Mesendoderm (in vitro differentiated cells): ENCODE data around the gene UQCC2.

Source experiments
- DNase-seq: peaks from one replicate; pipeline ENCODE4 v3.0.0; 2013
- H2AK5ac ChIP-seq: 2 replicates; pipeline ENCODE4 v1.6.1; 2013; ENCODE audit warnings: low read length, inconsistent platforms
- H2BK120ac ChIP-seq: 2 replicates; pipeline ENCODE4 v1.6.1; 2013; ENCODE audit warnings: low read depth, mild to moderate bottlenecking, low read length, moderate library complexity, mixed read lengths
- H2BK15ac ChIP-seq: replicated peaks from 2 replicates; pipeline ENCODE4 v1.6.1; 2013; ENCODE audit warnings: low read depth, mild to moderate bottlenecking, moderate library complexity
- H2BK5ac ChIP-seq: 2 replicates; pipeline ENCODE4 v1.6.1; 2013; ENCODE audit warnings: low read length, inconsistent platforms
- H3K18ac ChIP-seq: 2 replicates; pipeline ENCODE4 v1.6.1; 2013; ENCODE audit warnings: mild to moderate bottlenecking, low read length, mixed read lengths
- H3K23ac ChIP-seq: one replicate; pipeline ENCODE4 v1.6.1; 2013; ENCODE audit warnings: low read length
- H3K27ac ChIP-seq: 2 replicates; pipeline ENCODE4 v1.5.1; 2013; ENCODE audit warnings: low read depth, mild to moderate bottlenecking, inconsistent platforms, low read length, moderate library complexity
- H3K27me3 ChIP-seq: 2 replicates; pipeline ENCODE4 v1.6.1; 2013; ENCODE audit warnings: low read length, control low read depth, mild to moderate bottlenecking, inconsistent platforms; ENCODE audit not compliant: insufficient read depth, poor library complexity
- H3K36me3 ChIP-seq: 2 replicates; pipeline ENCODE4 v1.6.1; 2013; ENCODE audit warnings: low read length, inconsistent platforms; ENCODE audit not compliant: control insufficient read depth, insufficient read depth
- H3K4ac ChIP-seq: one replicate; pipeline ENCODE4 v1.6.1; 2013; ENCODE audit warnings: low read depth, mild to moderate bottlenecking, low read length, moderate library complexity
- H3K4me1 ChIP-seq: 2 replicates; pipeline ENCODE4 v1.6.1; 2013; ENCODE audit warnings: low read depth, low read length, inconsistent platforms; ENCODE audit not compliant: control insufficient read depth
- H3K4me2 ChIP-seq: 2 replicates; pipeline ENCODE4 v1.6.1; 2013; ENCODE audit warnings: low read length
- H3K4me3 ChIP-seq: 2 replicates; pipeline ENCODE4 v1.5.1; 2013; ENCODE audit warnings: mild to moderate bottlenecking, low read length
- H3K56ac ChIP-seq: one replicate; pipeline ENCODE4 v1.6.1; 2013; ENCODE audit warnings: low read length
- H3K79me1 ChIP-seq: 2 replicates; pipeline ENCODE4 v1.6.1; 2013; ENCODE audit warnings: low read length, inconsistent platforms
- H3K79me2 ChIP-seq: 2 replicates; pipeline ENCODE4 v1.6.1; 2013; ENCODE audit warnings: mild to moderate bottlenecking, low read length; ENCODE audit not compliant: control insufficient read depth, insufficient read depth
- H3K9ac ChIP-seq: 2 replicates; pipeline ENCODE4 v1.6.1; 2013; ENCODE audit warnings: low read length, inconsistent platforms
- H4K5ac ChIP-seq: one replicate; pipeline ENCODE4 v1.6.1; 2013; ENCODE audit warnings: low read length
- H4K8ac ChIP-seq: one replicate; pipeline ENCODE4 v1.6.1; 2013; ENCODE audit warnings: low read depth, mild to moderate bottlenecking, control low read depth, low read length, moderate library complexity
- WGBS: extraction: QIAGEN DNeasy Blood & Tissue Kit; methylation state at CpG from one replicate; pipeline ENCODE4 v1.1.7; 2013; ENCODE audit warnings: low lambda C conversion rate, missing lambda C conversion rate; ENCODE audit not compliant: insufficient coverage; ENCODE audit errors: extremely low coverage; 5-methylcytosine and 5-hydroxymethylcytosine counted together

Gene UQCC2

GRCh38 chr6:33707771-33708170 is 3.7 kb downstream of the UQCC2 start:
- Histone ChIP-seq H3K4me1 (peaks cover 6% of the 10 kb centered on the region), H2BK15ac (no peak overlapping the region), H3K79me1 (peaks cover 13% of the 10 kb centered on the region), H3K4me2 (no peak overlapping the region), H3K9ac (no peak overlapping the region), H4K8ac (no peak overlapping the region), H2BK5ac (no peak overlapping the region), H3K23ac (no peak overlapping the region), H4K5ac (no peak overlapping the region), H3K18ac (no peak overlapping the region), H2AK5ac (no peak overlapping the region), H3K27me3 (no peaks in the 10 kb centered on the region), H3K27ac (no peak overlapping the region), H3K4me3 (no peak overlapping the region), H3K4ac (no peak overlapping the region), H3K56ac (no peak overlapping the region), H3K36me3 (peaks cover 3% of the 10 kb centered on the region), H3K79me2 (peaks cover 6% of the 10 kb centered on the region), H2BK120ac (no peak overlapping the region)
- DNase-seq: no peak
- no CpG with 5 or more reads among the region's 5 CpGs for WGBS

- H3K27ac ChIP-seq: no peak overlapping the region
- no peak overlapping the region for H2AK5ac ChIP-seq
- no peak overlapping the region for H3K56ac ChIP-seq
- no CpG with 5 or more reads among the region's 16 CpGs for WGBS
- H3K79me2 ChIP-seq: peaks cover 6% of the 10 kb centered on the region
- peaks cover 13% of the 10 kb centered on the region for H3K79me1 ChIP-seq
- no peak overlapping the region for H4K5ac ChIP-seq
- H2BK5ac ChIP-seq: no peak overlapping the region
- H3K4me2 ChIP-seq: no peak overlapping the region
- no peak for DNase-seq
- no peak overlapping the region for H2BK120ac ChIP-seq
- no peak overlapping the region for H3K4me3 ChIP-seq
- no peak overlapping the region for H3K9ac ChIP-seq
- H3K27me3 ChIP-seq: no peaks in the 10 kb centered on the region
- no peak overlapping the region for H3K4ac ChIP-seq
- H3K23ac ChIP-seq: no peak overlapping the region
- no peak overlapping the region for H3K18ac ChIP-seq
- H3K36me3 ChIP-seq: peaks cover 3% of the 10 kb centered on the region
- no peak overlapping the region for H2BK15ac ChIP-seq
- H4K8ac ChIP-seq: no peak overlapping the region
- H3K4me1 ChIP-seq: peaks cover 6% of the 10 kb centered on the region
These were observed 5.4 kb downstream of the UQCC2 start for GRCh38 chr6:33705955-33706725.

GRCh38 chr6:33705268-33705885 is 6.1 kb downstream of the UQCC2 start:
- no peak for DNase-seq
- Histone ChIP-seq H3K4me3 (no peak overlapping the region), H3K79me1 (peaks cover 7% of the 10 kb centered on the region), H4K8ac (no peak overlapping the region), H2BK15ac (no peak overlapping the region), H3K4me1 (peaks cover 2% of the 10 kb centered on the region), H3K79me2 (peaks cover 2% of the 10 kb centered on the region), H2AK5ac (no peak overlapping the region), H3K4ac (no peak overlapping the region), H3K27me3 (no peaks in the 10 kb centered on the region), H3K23ac (no peak overlapping the region), H2BK5ac (no peak overlapping the region), H3K9ac (no peak overlapping the region), H3K36me3 (peaks cover 3% of the 10 kb centered on the region), H3K56ac (no peak overlapping the region), H3K4me2 (no peak overlapping the region), H2BK120ac (no peak overlapping the region), H4K5ac (no peak overlapping the region), H3K18ac (no peak overlapping the region), H3K27ac (no peak overlapping the region)
- no CpG with 5 or more reads among the region's 9 CpGs for WGBS

- Histone ChIP-seq H2BK120ac (no peak overlapping the region), H2BK15ac (no peak overlapping the region), H3K9ac (no peak overlapping the region), H3K36me3 (peaks cover 2% of the 10 kb centered on the region), H3K4me2 (no peak overlapping the region), H3K4ac (no peak overlapping the region), H3K56ac (no peak overlapping the region), H3K27ac (no peak overlapping the region), H4K8ac (no peak overlapping the region), H4K5ac (no peak overlapping the region), H3K4me3 (no peak overlapping the region), H2BK5ac (no peak overlapping the region), H3K27me3 (no peaks in the 10 kb centered on the region), H3K23ac (no peak overlapping the region), H3K79me1 (no peaks in the 10 kb centered on the region), H3K79me2 (no peaks in the 10 kb centered on the region), H2AK5ac (no peak overlapping the region), H3K18ac (no peak overlapping the region), H3K4me1 (no peaks in the 10 kb centered on the region)
- no CpG with 5 or more reads among the region's 11 CpGs for WGBS
- DNase-seq: no peak
These were observed 7.1 kb downstream of the UQCC2 start for GRCh38 chr6:33704215-33705066.

- DNase-seq: peak; percentile 78
- H2BK15ac ChIP-seq: no peak overlapping the region
These were observed 9.0 kb downstream of the UQCC2 start for GRCh38 chr6:33702345-33702977.

More at GRCh38 chr6:33702345-33702977, 9.0 kb downstream of the UQCC2 start:
- Histone ChIP-seq H3K27me3 (no peaks in the 10 kb centered on the region), H3K27ac (no peak overlapping the region), H3K4ac (no peak overlapping the region), H2AK5ac (no peak overlapping the region), H3K79me1 (no peaks in the 10 kb centered on the region), H3K4me3 (no peak overlapping the region), H3K36me3 (peaks cover 5% of the 10 kb centered on the region), H4K8ac (no peak overlapping the region), H3K4me1 (peaks cover under 1% of the 10 kb centered on the region), H2BK120ac (no peak overlapping the region), H4K5ac (no peak overlapping the region), H3K4me2 (no peak overlapping the region), H3K9ac (no peak overlapping the region), H3K18ac (no peak overlapping the region), H3K23ac (no peak overlapping the region), H3K79me2 (no peaks in the 10 kb centered on the region), H3K56ac (no peak overlapping the region), H2BK5ac (no peak overlapping the region)
- WGBS: no CpG with 5 or more reads among the region's 1 CpG
